ENCODE measurements around the gene ATP8B4. TPM values are rescaled to one million over a fixed set of nuclear protein-coding genes. Genes with fewer than 3 reads are reported as not detected.
A peak's percentile ranks its signal among the peaks of the same experiment; 100 is the strongest.

The ATP8B4 gene
- total and polyA plus RNA-seq, 2 donors (not counting 1 experiment from before 2014, with no cell fraction given) = 3.5 to 19.5 TPM

DNA sequence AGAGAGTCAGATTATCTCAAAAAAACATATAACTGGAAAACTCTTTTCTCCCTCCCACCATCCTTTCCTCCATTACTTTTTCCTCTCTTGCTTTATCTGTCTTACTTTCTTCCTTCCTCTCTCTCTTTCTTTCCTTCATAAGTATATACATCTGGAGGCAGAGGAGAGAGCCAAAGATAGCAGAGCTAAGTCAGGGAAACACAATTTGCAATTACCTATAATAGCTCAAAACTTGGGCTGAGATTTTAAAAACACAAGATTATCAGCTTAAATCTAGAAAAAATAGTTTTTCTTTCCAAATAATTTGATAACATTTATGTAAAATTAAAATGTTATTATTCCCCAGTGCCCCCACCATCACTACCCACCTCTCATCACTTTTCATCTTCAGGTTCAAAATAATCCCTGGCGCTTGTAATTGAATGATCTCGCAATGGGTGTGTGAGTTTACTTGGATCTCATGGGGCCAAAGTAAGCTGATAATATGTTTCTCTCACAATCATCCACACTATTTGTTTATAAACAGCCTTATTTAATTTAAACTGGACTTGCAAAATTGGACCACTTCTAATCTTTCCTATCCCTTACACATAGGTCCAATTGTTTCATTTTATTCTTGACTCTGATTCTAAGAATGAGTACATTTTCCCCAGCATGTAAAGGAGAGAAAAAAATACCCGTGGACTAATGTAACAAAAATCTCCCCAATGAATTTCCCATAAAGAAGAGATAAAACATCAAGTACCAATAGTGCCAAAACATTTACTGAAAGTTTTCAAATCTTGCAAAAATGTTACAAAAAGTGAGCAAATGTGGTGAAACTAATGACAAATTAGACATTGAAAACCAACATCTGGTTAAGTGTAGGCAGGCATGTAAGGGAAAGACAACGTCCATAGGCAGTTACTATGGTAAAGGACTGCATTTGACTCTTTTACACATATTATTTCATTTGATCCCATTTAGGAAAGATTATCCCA, 261.2 kb downstream of the ATP8B4 start:
- peak overlapping the region; percentile 49 for H3K27ac ChIP-seq (ENCODE audit: insufficient read depth, low read length)
- H3K4me1 ChIP-seq (ENCODE audit: control insufficient read depth, extremely low read depth, insufficient read depth, low read length) = peaks cover 14% of the 10 kb centered on the region
- peak in 1 of 2 donors; percentile 49 for DNase-seq (ENCODE audit: low read depth in 2 of 2)

DNA sequence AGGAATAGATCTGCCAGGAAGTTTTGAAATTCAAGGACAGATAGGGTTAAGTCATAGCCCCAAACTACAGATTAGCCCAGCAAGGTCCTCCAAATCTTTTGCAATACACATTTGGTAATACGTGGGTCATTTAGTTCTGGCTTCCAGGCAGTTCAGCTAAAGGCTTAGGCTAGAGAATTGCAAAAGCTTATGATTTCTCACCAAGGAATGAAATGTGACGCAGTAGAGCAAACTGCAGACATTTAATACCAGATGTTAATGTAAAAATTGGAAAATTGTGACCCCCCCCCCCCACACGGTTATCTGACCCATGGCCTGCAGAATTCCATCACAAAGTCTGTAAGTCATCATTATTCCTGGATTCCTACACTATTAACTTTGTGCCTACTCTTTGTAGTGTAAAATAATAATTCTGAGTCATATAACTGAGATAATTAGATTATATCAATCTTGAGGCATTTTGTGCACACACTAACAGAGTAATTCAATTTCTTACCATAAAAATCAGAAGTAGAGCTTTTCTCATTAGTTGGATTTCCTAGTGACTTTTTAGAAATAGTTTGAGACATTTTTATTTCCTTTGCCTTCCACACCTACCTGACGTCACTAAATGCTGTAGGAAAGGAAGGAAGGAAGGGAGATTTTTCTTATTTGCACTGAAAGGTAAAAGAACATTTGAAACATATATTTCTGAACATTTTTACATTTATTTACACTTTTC, 263.0 kb downstream of the ATP8B4 start:
- DNase-seq (ENCODE audit: low read depth in 2 of 2) = peak; percentile 98 to 100
- no peaks in the 10 kb centered on the region for H3K27me3 ChIP-seq (ENCODE audit: control insufficient read depth, insufficient read depth, low read length)
- H2AFZ ChIP-seq (ENCODE audit: low read length) = no peak overlapping the region
- no peak overlapping the region for H3K4me3 ChIP-seq (replicated peaks in 1 of 4; ENCODE audit: control extremely low read depth in 1 of 4, insufficient read depth in 1 of 4, low read depth in 3 of 4, low read length in 4 of 4)
- TF ChIP-seq, protein P1, sequence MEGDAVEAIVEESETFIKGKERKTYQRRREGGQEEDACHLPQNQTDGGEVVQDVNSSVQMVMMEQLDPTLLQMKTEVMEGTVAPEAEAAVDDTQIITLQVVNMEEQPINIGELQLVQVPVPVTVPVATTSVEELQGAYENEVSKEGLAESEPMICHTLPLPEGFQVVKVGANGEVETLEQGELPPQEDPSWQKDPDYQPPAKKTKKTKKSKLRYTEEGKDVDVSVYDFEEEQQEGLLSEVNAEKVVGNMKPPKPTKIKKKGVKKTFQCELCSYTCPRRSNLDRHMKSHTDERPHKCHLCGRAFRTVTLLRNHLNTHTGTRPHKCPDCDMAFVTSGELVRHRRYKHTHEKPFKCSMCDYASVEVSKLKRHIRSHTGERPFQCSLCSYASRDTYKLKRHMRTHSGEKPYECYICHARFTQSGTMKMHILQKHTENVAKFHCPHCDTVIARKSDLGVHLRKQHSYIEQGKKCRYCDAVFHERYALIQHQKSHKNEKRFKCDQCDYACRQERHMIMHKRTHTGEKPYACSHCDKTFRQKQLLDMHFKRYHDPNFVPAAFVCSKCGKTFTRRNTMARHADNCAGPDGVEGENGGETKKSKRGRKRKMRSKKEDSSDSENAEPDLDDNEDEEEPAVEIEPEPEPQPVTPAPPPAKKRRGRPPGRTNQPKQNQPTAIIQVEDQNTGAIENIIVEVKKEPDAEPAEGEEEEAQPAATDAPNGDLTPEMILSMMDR (conservative IDR thresholded peaks at IDR 0.05 in 1 of 2, IDR thresholded peaks at IDR 0.05 in 1 of 2; ENCODE audit: low read depth in 1 of 2, low read length in 2 of 2) = no peak
- TF ChIP-seq EZH2 (IDR thresholded peaks at IDR 0.05; ENCODE audit: low read length, missing control alignments) = no peak
- no peaks in the 10 kb centered on the region for H4K20me1 ChIP-seq (ENCODE audit: control insufficient read depth, extremely low read depth, insufficient read depth, low read length)
- H3K4me2 ChIP-seq (ENCODE audit: extremely low read depth, insufficient read depth, low read length) = peak overlapping the region; percentile 41
- no peaks in the 10 kb centered on the region for H3K79me2 ChIP-seq (ENCODE audit: control insufficient read depth, insufficient read depth, low read length)
- peaks cover 14% of the 10 kb centered on the region for H3K4me1 ChIP-seq (ENCODE audit: control insufficient read depth, extremely low read depth, insufficient read depth, low read length)
- no peaks in the 10 kb centered on the region for H3K9me3 ChIP-seq (ENCODE audit: control insufficient read depth, insufficient read depth, low read depth, low read length)
- H3K27ac ChIP-seq (ENCODE audit: insufficient read depth, low read length) = peak overlapping the region; percentile 74
- no peak overlapping the region for H3K9ac ChIP-seq (ENCODE audit: insufficient read depth, low read length)
- H3K36me3 ChIP-seq (ENCODE audit: control insufficient read depth, insufficient read depth, low read length) = no peaks in the 10 kb centered on the region

More for the DNA sequence above, 261.2 kb downstream of the ATP8B4 start:
- peak overlapping the region in 1 of 4 experiments; percentile 27 for H3K4me3 ChIP-seq (replicated peaks in 1 of 4; ENCODE audit: control extremely low read depth in 1 of 4, insufficient read depth in 1 of 4, low read depth in 3 of 4, low read length in 4 of 4)
- no peaks in the 10 kb centered on the region for H3K27me3 ChIP-seq (ENCODE audit: control insufficient read depth, insufficient read depth, low read length)
- no peaks in the 10 kb centered on the region for H4K20me1 ChIP-seq (ENCODE audit: control insufficient read depth, extremely low read depth, insufficient read depth, low read length)
- H3K9ac ChIP-seq (ENCODE audit: insufficient read depth, low read length) = no peak overlapping the region
- H3K4me2 ChIP-seq (ENCODE audit: extremely low read depth, insufficient read depth, low read length) = no peak overlapping the region
- TF ChIP-seq EZH2 (IDR thresholded peaks at IDR 0.05; ENCODE audit: low read length, missing control alignments) = no peak
- TF ChIP-seq, protein P1 (conservative IDR thresholded peaks at IDR 0.05 in 1 of 2, IDR thresholded peaks at IDR 0.05 in 1 of 2; ENCODE audit: low read depth in 1 of 2, low read length in 2 of 2) = no peak
- no peak overlapping the region for H2AFZ ChIP-seq (ENCODE audit: low read length)
- H3K36me3 ChIP-seq (ENCODE audit: control insufficient read depth, insufficient read depth, low read length) = no peaks in the 10 kb centered on the region
- H3K9me3 ChIP-seq (ENCODE audit: control insufficient read depth, insufficient read depth, low read depth, low read length) = no peaks in the 10 kb centered on the region
- H3K79me2 ChIP-seq (ENCODE audit: control insufficient read depth, insufficient read depth, low read length) = no peaks in the 10 kb centered on the region

DNA sequence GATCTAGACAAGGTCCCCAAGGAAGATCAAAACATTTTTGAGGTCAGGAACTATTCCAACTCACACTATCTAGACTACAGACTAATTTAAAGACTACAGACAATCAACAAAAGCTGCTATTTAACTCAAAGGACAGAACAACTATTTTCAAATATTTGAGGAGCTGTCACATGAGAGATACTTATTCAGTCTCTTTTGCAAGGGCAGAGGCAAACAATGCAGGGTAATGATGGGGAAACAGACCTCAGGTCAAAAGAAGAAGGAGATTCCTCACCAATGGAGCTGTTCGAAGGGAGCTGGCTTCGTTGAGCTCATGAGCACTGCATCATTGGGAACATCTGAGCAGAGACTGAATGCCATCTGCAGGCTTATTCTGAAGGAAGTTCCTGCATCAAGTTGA, 266.3 kb downstream of the ATP8B4 start:
- H3K4me1 ChIP-seq (ENCODE audit: control insufficient read depth, extremely low read depth, insufficient read depth, low read length) = peaks cover 16% of the 10 kb centered on the region
- H3K27me3 ChIP-seq (ENCODE audit: control insufficient read depth, insufficient read depth, low read length) = no peaks in the 10 kb centered on the region
- no peaks in the 10 kb centered on the region for H4K20me1 ChIP-seq (ENCODE audit: control insufficient read depth, extremely low read depth, insufficient read depth, low read length)
- no peak for TF ChIP-seq EZH2 (IDR thresholded peaks at IDR 0.05; ENCODE audit: low read length, missing control alignments)
- TF ChIP-seq, protein P1 (conservative IDR thresholded peaks at IDR 0.05 in 1 of 2, IDR thresholded peaks at IDR 0.05 in 1 of 2; ENCODE audit: low read depth in 1 of 2, low read length in 2 of 2) = no peak
- H3K9me3 ChIP-seq (ENCODE audit: control insufficient read depth, insufficient read depth, low read depth, low read length) = no peaks in the 10 kb centered on the region
- H3K9ac ChIP-seq (ENCODE audit: insufficient read depth, low read length) = no peak overlapping the region
- no peaks in the 10 kb centered on the region for H3K79me2 ChIP-seq (ENCODE audit: control insufficient read depth, insufficient read depth, low read length)
- DNase-seq (ENCODE audit: low read depth in 2 of 2) = no peak
- H3K27ac ChIP-seq (ENCODE audit: insufficient read depth, low read length) = no peak overlapping the region
- no peaks in the 10 kb centered on the region for H3K36me3 ChIP-seq (ENCODE audit: control insufficient read depth, insufficient read depth, low read length)
- no peak overlapping the region for H3K4me2 ChIP-seq (ENCODE audit: extremely low read depth, insufficient read depth, low read length)
- no peak overlapping the region for H2AFZ ChIP-seq (ENCODE audit: low read length)
- H3K4me3 ChIP-seq (replicated peaks in 1 of 4; ENCODE audit: control extremely low read depth in 1 of 4, insufficient read depth in 1 of 4, low read depth in 3 of 4, low read length in 4 of 4) = no peak overlapping the region
